GM20431 (cell line): ENCODE results near the gene TIMM50.

Experiments
- in situ Hi-C: fragments of 300-500 bp; cut with MseI, MboI; formaldehyde crosslinking; loops from one replicate; pipeline ENCODE4 v1.15.0; 2020; ENCODE audit warnings: low sequenced_read_pairs; ENCODE audit not compliant: unreplicated experiment

The TIMM50 gene

GRCh38 chr19:39497996-39498797 is 17.6 kb downstream of the TIMM50 start:
- in situ Hi-C loops, result no loop called here

- in situ Hi-C loops, result no loop called here
Observed at GRCh38 chr19:39498798-39499642, 18.4 kb downstream of the TIMM50 start, which contains the start of gene DLL3. TSS of gene DLL3 (plus strand) at chr19:39498947. CDS start at chr19:39498975, 28 bp downstream.

- in situ Hi-C loops, result no loop called here
Observed at GRCh38 chr19:39499932-39500331, 19.3 kb downstream of the TIMM50 start.

GRCh38 chr19:39500543-39500942 is 19.9 kb downstream of the TIMM50 start:
- in situ Hi-C loops, result no loop called here

GRCh38 chr19:39501340-39501739 is 20.7 kb downstream of the TIMM50 start:
- in situ Hi-C loops, result no loop called here

- in situ Hi-C loops, result no loop called here
Observed at GRCh38 chr19:39502640-39503417, 22.2 kb downstream of the TIMM50 start.

- in situ Hi-C loops, result no loop called here
Observed at GRCh38 chr19:39506598-39506943, 25.9 kb downstream of the TIMM50 start.

GRCh38 chr19:39506944-39507714 is 26.5 kb downstream of the TIMM50 start:
- in situ Hi-C loops, result no loop called here

- in situ Hi-C loops, result no loop called here
Observed at GRCh38 chr19:39507715-39508364, 27.2 kb downstream of the TIMM50 start.

GRCh38 chr19:39508629-39509028 is 28.0 kb downstream of the TIMM50 start:
- in situ Hi-C loops, result no loop called here

GRCh38 chr19:39509233-39509632 is 28.6 kb downstream of the TIMM50 start:
- in situ Hi-C loops, result no loop called here

- in situ Hi-C loops, result no loop called here
Observed at GRCh38 chr19:39512988-39513387, 32.4 kb downstream of the TIMM50 start.

GRCh38 chr19:39514840-39515550 is 34.4 kb downstream of the TIMM50 start, which contains the start of gene SELENOV:
TSS of gene SELENOV (plus strand) at chr19:39515139. CDS start at chr19:39515213, 74 bp downstream.
- in situ Hi-C loops, result no loop called here

GRCh38 chr19:39515551-39516191 is 35.0 kb downstream of the TIMM50 start:
- in situ Hi-C loops, result no loop called here

GRCh38 chr19:39516270-39516669 is 35.6 kb downstream of the TIMM50 start:
- in situ Hi-C loops, result no loop called here

GRCh38 chr19:39517432-39517831 is 36.8 kb downstream of the TIMM50 start:
- in situ Hi-C loops, result no loop called here

GRCh38 chr19:39518458-39518857 is 37.8 kb downstream of the TIMM50 start:
- in situ Hi-C loops, result no loop called here

GRCh38 chr19:39518975-39519374 is 38.3 kb downstream of the TIMM50 start:
- in situ Hi-C loops, result no loop called here
